Uterus (tissue), 2 donors: ENCODE data around the gene ADGRG6.

ENCODE experiments used
- POLR2A ChIP-seq, 2 donors: fragments of 450-650 bp; IDR thresholded peaks; one replicate each; pipeline ENCODE4 v1.6.1; 2016; ENCODE audit warnings: antibody characterized with exemption in 2 of 2, mild to moderate bottlenecking in 1 of 2, moderate library complexity in 1 of 2
- TF ChIP-seq, protein P1 (sequence below), 4 experiments: fragments of 200-600 bp in 2 of 4; fragments of 450-650 bp in 2 of 4; sonication (generic) in 2 of 4; IDR thresholded peaks; one replicate each; pipeline ENCODE4 v1.5.1; 2016 to 2019; ENCODE audit warnings: antibody characterized with exemption in 4 of 4, mild to moderate bottlenecking in 2 of 4, moderate library complexity in 1 of 4

DNA sequence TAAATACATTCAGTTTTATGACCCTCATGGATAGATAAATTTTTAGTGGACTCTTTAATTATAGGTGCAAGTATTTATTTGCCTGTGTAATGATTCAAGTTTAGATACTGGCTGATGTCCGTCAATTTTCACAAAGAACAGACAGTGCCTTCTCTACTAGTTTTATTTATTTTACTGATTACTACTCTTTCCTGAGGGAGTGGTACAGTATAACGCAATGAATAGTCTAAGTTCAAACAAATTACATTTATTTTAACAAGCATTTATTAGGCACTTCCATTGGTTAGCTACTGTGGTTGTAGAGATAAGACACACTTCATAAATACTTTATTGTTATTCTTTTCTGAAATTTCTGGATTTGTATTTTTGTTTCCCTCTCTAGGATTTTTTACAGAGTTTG lies 74.3 kb downstream of the ADGRG6 start:
- TF ChIP-seq, protein P1, sequence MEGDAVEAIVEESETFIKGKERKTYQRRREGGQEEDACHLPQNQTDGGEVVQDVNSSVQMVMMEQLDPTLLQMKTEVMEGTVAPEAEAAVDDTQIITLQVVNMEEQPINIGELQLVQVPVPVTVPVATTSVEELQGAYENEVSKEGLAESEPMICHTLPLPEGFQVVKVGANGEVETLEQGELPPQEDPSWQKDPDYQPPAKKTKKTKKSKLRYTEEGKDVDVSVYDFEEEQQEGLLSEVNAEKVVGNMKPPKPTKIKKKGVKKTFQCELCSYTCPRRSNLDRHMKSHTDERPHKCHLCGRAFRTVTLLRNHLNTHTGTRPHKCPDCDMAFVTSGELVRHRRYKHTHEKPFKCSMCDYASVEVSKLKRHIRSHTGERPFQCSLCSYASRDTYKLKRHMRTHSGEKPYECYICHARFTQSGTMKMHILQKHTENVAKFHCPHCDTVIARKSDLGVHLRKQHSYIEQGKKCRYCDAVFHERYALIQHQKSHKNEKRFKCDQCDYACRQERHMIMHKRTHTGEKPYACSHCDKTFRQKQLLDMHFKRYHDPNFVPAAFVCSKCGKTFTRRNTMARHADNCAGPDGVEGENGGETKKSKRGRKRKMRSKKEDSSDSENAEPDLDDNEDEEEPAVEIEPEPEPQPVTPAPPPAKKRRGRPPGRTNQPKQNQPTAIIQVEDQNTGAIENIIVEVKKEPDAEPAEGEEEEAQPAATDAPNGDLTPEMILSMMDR (IDR thresholded peaks at IDR 0.05), result no peak
- no peak for TF ChIP-seq POLR2A (IDR thresholded peaks at IDR 0.05)
